GM10248 (cell line): ENCODE measurements around the gene RELCH.

Experiments used
- CTCF ChIA-PET: fragments of 300-600 bp; sonication (Branson Sonifier 250); formaldehyde crosslinking; extraction: SDS; loops from one replicate; lab custom pipeline; 2021; ENCODE audit warnings: antibody characterized with exemption; lab: Yijun Ruan, JAX
- POLR2A ChIA-PET: fragments of 350-650 bp; sonication (Branson Sonifier 250); formaldehyde crosslinking; extraction: SDS; loops from one replicate; lab custom pipeline; 2020; ENCODE audit warnings: antibody characterized with exemption; lab: Yijun Ruan, JAX
- DNase-seq: peaks from one replicate; pipeline ENCODE4 v3.0.0; 2012; ENCODE audit errors: extremely low spot score
- CTCF ChIP-seq: IDR thresholded peaks from 2 replicates; pipeline ENCODE4 v1.5.1; 2012; ENCODE audit warnings: mild to moderate bottlenecking, low read depth; ENCODE audit errors: extremely low read depth, missing control alignments, control extremely low read depth

RELCH gene

DNA sequence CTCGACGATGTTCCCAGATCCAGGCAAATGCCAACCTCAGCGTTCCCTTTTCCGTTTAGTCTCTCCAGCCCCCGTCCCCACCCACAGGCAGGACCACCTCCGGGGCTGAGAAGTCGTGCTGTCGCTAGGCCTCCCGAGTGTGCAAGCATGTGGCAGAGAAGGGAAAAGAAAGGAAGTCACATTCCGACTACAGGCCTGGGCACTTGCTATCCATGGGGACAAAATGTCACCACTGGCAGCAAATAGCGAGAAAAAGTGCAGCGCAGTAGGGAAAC is 619 bp upstream of the RELCH start:
- TF ChIP-seq CTCF = no peak
- ChIA-PET CTCF (interaction anchor here (1.2 to 4.6 kb wide), 4 partner anchors 14 to 796 kb away, joined by 3 to 25 read pairs (median 13); no protein-coding TSS in a partner anchor), POLR2A (no interaction called here)
- no peak for DNase-seq

- peak; percentile 4 for TF ChIP-seq CTCF
- DNase-seq = peak; percentile 19
- ChIA-PET CTCF (interaction anchor here (1.1 to 4.6 kb wide), 6 partner anchors 9 to 795 kb away, joined by 3 to 25 read pairs (median 6); no protein-coding TSS in a partner anchor), POLR2A (interaction anchor here (0.5 to 0.6 kb wide), 2 partner anchors 12 to 154 kb away, joined by 3 to 8 read pairs; no protein-coding TSS in a partner anchor)
Observed at GRCh38 chr18:62187543-62188510, 772 bp downstream of the RELCH start.

GRCh38 chr18:62189208-62189607 is 2.2 kb downstream of the RELCH start:
- POLR2A ChIA-PET = no interaction called here
- DNase-seq = no peak
- no peak for TF ChIP-seq CTCF
- CTCF ChIA-PET = no interaction called here

- ChIA-PET POLR2A (no interaction called here), CTCF (interaction anchor here (1.2 to 3.4 kb wide), 4 partner anchors 9 to 53 kb away, joined by 3 to 14 read pairs (median 6); partner anchors contain the start of genes PIGN and RELCH)
- DNase-seq = no peak
- TF ChIP-seq CTCF = no peak
Observed at GRCh38 chr18:62196079-62196478, 9.0 kb downstream of the RELCH start.

DNA sequence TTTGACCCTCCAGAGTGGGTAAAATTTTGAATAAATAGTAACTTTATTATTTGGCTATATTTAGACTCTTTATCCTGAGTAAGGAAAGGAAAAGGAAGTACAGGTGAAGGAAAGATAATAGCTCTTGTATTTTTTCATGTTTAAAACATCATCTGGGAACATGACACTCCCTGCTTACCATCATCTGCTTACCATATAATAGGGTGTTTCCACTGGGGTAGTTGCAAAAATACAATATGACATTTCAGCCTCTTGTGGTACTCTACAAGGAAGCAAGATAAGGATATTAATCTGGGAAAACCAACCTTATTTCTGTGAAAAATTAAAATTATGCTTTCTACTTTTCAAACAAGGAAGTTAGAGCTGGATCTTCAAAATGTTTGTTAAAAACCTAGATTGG is 9.9 kb downstream of the RELCH start:
- no peak for TF ChIP-seq CTCF
- DNase-seq = no peak
- ChIA-PET CTCF (interaction anchor here (0.9 to 2.2 kb wide), 2 partner anchors 10 to 52 kb away, joined by 4 to 7 read pairs; partner anchors contain the start of genes PIGN and RELCH), POLR2A (no interaction called here)

DNA sequence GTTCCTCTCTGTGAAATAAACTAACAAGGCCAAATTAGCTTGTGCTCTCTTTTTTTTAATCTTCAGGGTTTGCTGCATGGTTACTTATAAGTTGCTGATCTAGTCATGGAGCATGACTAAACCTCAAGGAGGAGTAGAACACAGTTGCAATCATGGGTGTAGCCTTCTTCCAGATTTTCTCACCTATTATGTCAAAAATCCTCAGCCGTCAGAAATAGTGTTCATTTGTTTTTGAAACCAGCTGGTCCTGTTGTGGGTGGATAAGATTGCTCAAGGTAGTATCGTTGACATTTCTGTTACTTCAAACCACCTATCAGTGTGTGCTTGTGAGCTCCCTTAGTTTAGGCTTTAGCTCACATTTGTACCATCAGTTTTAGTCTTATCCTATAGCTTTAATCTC is 11.2 kb downstream of the RELCH start:
- no peak for TF ChIP-seq CTCF
- POLR2A ChIA-PET = no interaction called here

More for the DNA sequence above, 11.2 kb downstream of the RELCH start:
- DNase-seq = no peak
- CTCF ChIA-PET = interaction anchor here (1.3 to 2.2 kb wide), 4 partner anchors 11 to 386 kb away, joined by 3 to 7 read pairs (median 5); partner anchors contain the start of genes PIGN and RELCH
